Esophagus muscularis mucosa (tissue), 4 donors: ENCODE data around the gene ALG1.

Source experiments
- CTCF ChIP-seq, 3 experiments: fragments of 200-600 bp in 2 of 3; fragments of 450-650 bp in 1 of 3; sonication (generic) in 2 of 3; IDR thresholded peaks; one replicate each; pipeline ENCODE4 v1.5.1; 2017 to 2019; ENCODE audit warnings: antibody characterized with exemption in 3 of 3, mild to moderate bottlenecking in 2 of 3, moderate library complexity in 1 of 3
- EP300 ChIP-seq: sonication (generic); formaldehyde crosslinking; IDR thresholded peaks from one replicate; pipeline ENCODE4 v1.6.1; 2017; ENCODE audit warnings: antibody characterized with exemption
- POLR2A ChIP-seq: fragments of 450-650 bp; IDR thresholded peaks from one replicate; pipeline ENCODE4 v1.6.1; 2017; ENCODE audit warnings: antibody characterized with exemption, moderate library complexity, mild to moderate bottlenecking, low read depth

GRCh38 chr16:5059386-5060072 is 12.1 kb upstream of the ALG1 start:
- no peak for TF ChIP-seq POLR2A
- no peak for TF ChIP-seq CTCF (IDR thresholded peaks at IDR 0.05)
- no peak for TF ChIP-seq EP300
